ENCODE measurements around the gene TCEANC2. TPM values are rescaled to one million over a fixed set of nuclear protein-coding genes. Genes with fewer than 3 reads are reported as not detected.
A peak's percentile ranks its signal among the peaks of the same experiment; 100 is the strongest.

Gene TCEANC2
- total and polyA plus RNA-seq, 3 experiments from 2014 or later: 6.1 to 11.4 (median 10.9) TPM

DNA sequence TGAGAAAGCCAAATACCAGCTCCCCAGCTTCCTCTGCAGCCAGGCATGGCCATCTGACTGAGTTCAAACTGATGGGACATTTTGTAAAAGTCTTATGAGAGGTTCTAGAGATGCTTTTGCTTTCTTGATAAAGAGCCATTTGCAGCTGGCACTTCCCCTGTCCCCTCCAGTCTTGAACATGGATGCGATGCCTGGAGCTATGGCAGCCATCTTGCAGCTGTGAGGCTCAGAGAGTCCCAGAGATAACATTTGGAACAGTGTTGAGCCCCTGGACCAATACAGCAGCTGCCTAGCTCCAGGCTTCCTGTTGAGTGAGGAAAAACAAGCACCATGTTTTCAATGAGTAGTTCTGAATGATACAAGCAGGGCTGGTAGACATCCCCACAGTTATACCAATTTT, 85.6 kb downstream of the TCEANC2 start:
- H3K36me3 ChIP-seq (ENCODE audit: insufficient read depth, low read length): no peaks in the 10 kb centered on the region
- no peak overlapping the region for H3K4me3 ChIP-seq (ENCODE audit: low read length)
- H3K27ac ChIP-seq (ENCODE audit: low read depth, low read length): no peak overlapping the region
- H3K4me1 ChIP-seq (ENCODE audit: insufficient read depth, low read length): no peaks in the 10 kb centered on the region
- Mint-ChIP-seq H3K9me3 (no peaks in the 10 kb centered on the region), H3K27me3 (peaks cover 0 to 7% of the 10 kb centered on the region in 2 donors), H3K27ac (no peak overlapping the region), H3K4me1 (no peaks in the 10 kb centered on the region), H3K4me3 (no peak overlapping the region), H3K36me3 (no peaks in the 10 kb centered on the region)
- DNase-seq: no peak
- ChIA-PET POLR2A (no interaction called here), CTCF (interaction anchor here (1.8 kb wide), 1 partner anchor 350 kb away, joined by 4 read pairs; no protein-coding TSS in a partner anchor)
- H3K27me3 ChIP-seq (ENCODE audit: insufficient read depth, low read length, poor library complexity, severe bottlenecking): no peaks in the 10 kb centered on the region
- H3K9me3 ChIP-seq (ENCODE audit: low read length): no peaks in the 10 kb centered on the region

DNA sequence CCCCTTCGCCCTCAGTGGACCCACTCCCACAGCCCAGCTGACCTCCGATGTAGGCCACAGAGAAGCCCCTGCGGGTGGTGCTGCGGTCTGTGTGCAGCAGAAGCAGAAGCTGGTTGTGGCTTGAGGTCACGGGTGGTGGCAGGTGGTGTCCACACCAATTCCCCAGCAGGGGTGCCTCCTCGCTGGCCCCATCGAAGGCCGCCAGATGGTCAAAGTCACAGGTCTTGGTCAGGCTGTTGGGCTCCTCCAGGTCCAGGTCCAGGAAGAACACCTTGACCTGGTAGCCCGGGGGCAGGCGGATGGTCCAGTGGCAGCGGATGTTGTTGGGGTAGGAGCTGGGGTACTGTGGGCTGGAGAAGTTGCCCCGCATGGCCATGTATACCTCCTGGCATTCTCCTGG, 86.3 kb downstream of the TCEANC2 start:
- no peaks in the 10 kb centered on the region for H3K27me3 ChIP-seq (ENCODE audit: insufficient read depth, low read length, poor library complexity, severe bottlenecking)
- H3K36me3 Mint-ChIP-seq: no peaks in the 10 kb centered on the region
- H3K9me3 ChIP-seq (ENCODE audit: low read length): no peaks in the 10 kb centered on the region
- no peak overlapping the region for H3K4me3 Mint-ChIP-seq
- H3K27me3 Mint-ChIP-seq: peaks cover 0 to 7% of the 10 kb centered on the region in 2 donors
- H3K4me3 ChIP-seq (ENCODE audit: low read length): no peak overlapping the region
- no peaks in the 10 kb centered on the region for H3K4me1 Mint-ChIP-seq
- H3K27ac Mint-ChIP-seq: no peak overlapping the region
- no peaks in the 10 kb centered on the region for H3K4me1 ChIP-seq (ENCODE audit: insufficient read depth, low read length)
- H3K36me3 ChIP-seq (ENCODE audit: insufficient read depth, low read length): no peaks in the 10 kb centered on the region
- DNase-seq: no peak
- no peak overlapping the region for H3K27ac ChIP-seq (ENCODE audit: low read depth, low read length)
- POLR2A ChIA-PET: no interaction called here
- no peaks in the 10 kb centered on the region for H3K9me3 Mint-ChIP-seq
- CTCF ChIA-PET: no interaction called here

- CTCF ChIA-PET: interaction anchor here (0.5 kb wide), 1 partner anchor 1059 kb away, joined by 3 read pairs; no protein-coding TSS in a partner anchor
Observed at GRCh38 chr1:54142146-54142900, 88.9 kb downstream of the TCEANC2 start.

DNA sequence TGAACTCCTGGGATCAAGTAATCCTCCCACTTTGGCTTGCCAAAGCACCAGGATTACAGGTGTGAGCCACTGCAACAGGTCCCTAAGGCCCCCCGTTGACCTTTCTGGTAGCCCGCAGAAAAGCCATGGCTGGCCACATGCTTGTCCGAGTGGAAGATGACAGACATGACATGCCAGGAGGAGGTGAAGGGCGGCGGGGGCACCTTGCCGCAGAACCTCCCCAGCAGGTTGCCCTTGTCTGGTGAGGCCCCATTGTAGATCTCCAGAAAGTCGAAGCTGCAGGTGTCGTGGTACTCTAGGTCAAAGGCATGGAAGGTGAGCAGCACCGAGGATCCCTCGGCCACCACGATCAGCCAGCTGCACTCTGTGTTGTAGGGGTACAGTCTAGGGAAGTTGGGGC, 91.0 kb downstream of the TCEANC2 start:
- no peaks in the 10 kb centered on the region for H3K36me3 Mint-ChIP-seq
- no peak overlapping the region for H3K27ac ChIP-seq (ENCODE audit: low read depth, low read length)
- H3K4me1 Mint-ChIP-seq: no peaks in the 10 kb centered on the region
- CTCF ChIA-PET: no interaction called here
- H3K4me3 ChIP-seq (ENCODE audit: low read length): no peak overlapping the region
- no peak overlapping the region for H3K4me3 Mint-ChIP-seq
- no peaks in the 10 kb centered on the region for H3K27me3 ChIP-seq (ENCODE audit: insufficient read depth, low read length, poor library complexity, severe bottlenecking)
- no peak overlapping the region for H3K27ac Mint-ChIP-seq
- POLR2A ChIA-PET: no interaction called here
- H3K36me3 ChIP-seq (ENCODE audit: insufficient read depth, low read length): no peaks in the 10 kb centered on the region
- no peaks in the 10 kb centered on the region for H3K4me1 ChIP-seq (ENCODE audit: insufficient read depth, low read length)
- DNase-seq: no peak
- H3K27me3 Mint-ChIP-seq: no peaks in the 10 kb centered on the region
- H3K9me3 Mint-ChIP-seq: no peaks in the 10 kb centered on the region
- H3K9me3 ChIP-seq (ENCODE audit: low read length): no peaks in the 10 kb centered on the region

More at GRCh38 chr1:54142146-54142900, 88.9 kb downstream of the TCEANC2 start:
- peak overlapping the region in 1 of 8 donors; percentile 17 for H3K27ac Mint-ChIP-seq
- no peaks in the 10 kb centered on the region for H3K27me3 Mint-ChIP-seq
- no peaks in the 10 kb centered on the region for H3K9me3 Mint-ChIP-seq
- no peaks in the 10 kb centered on the region for H3K36me3 Mint-ChIP-seq
- no peaks in the 10 kb centered on the region for H3K4me1 Mint-ChIP-seq
- no peak overlapping the region for H3K4me3 ChIP-seq (ENCODE audit: low read length)
- H3K9me3 ChIP-seq (ENCODE audit: low read length): no peaks in the 10 kb centered on the region
- no peak overlapping the region for H3K4me3 Mint-ChIP-seq
- POLR2A ChIA-PET: no interaction called here
- DNase-seq: no peak
- no peaks in the 10 kb centered on the region for H3K27me3 ChIP-seq (ENCODE audit: insufficient read depth, low read length, poor library complexity, severe bottlenecking)
- no peaks in the 10 kb centered on the region for H3K4me1 ChIP-seq (ENCODE audit: insufficient read depth, low read length)
- no peaks in the 10 kb centered on the region for H3K36me3 ChIP-seq (ENCODE audit: insufficient read depth, low read length)
- H3K27ac ChIP-seq (ENCODE audit: low read depth, low read length): no peak overlapping the region

DNA sequence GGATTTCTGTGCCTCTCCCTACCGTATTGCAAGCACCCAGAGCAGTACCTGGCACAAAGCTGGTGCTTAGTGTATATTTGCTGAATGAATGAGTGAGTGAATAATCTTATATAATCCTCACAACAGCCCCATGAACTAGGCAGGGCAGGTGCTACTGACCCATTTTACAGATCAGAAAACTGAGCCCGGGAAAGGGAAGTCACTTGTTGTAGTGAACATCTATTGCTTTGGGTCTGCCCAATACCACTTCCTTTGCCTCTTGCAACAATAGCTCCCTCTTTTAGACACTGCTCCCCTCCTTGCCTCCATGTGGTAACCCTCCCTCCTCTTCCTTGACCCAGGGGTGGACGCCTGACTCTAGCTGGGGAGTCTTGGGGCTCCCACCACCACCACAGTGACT, 96.3 kb downstream of the TCEANC2 start:
- POLR2A ChIA-PET: no interaction called here
- Histone ChIP-seq H3K27me3 (ENCODE audit: insufficient read depth, low read length, poor library complexity, severe bottlenecking) (no peaks in the 10 kb centered on the region), H3K9me3 (ENCODE audit: low read length) (no peaks in the 10 kb centered on the region), H3K4me1 (ENCODE audit: insufficient read depth, low read length) (no peaks in the 10 kb centered on the region), H3K27ac (ENCODE audit: low read depth, low read length) (no peak overlapping the region), H3K4me3 (ENCODE audit: low read length) (no peak overlapping the region), H3K36me3 (ENCODE audit: insufficient read depth, low read length) (no peaks in the 10 kb centered on the region)
- Mint-ChIP-seq H3K4me1 (no peaks in the 10 kb centered on the region), H3K27ac (peak overlapping the region in 1 of 8 donors; percentile 29), H3K36me3 (no peaks in the 10 kb centered on the region), H3K27me3 (peaks cover 0 to 2% of the 10 kb centered on the region in 2 donors), H3K4me3 (no peak overlapping the region), H3K9me3 (no peaks in the 10 kb centered on the region)
- DNase-seq: no peak
- CTCF ChIA-PET: no interaction called here

GRCh38 chr1:54151013-54151412, 97.6 kb downstream of the TCEANC2 start:
- H3K4me3 Mint-ChIP-seq: no peak overlapping the region
- H3K4me1 ChIP-seq (ENCODE audit: insufficient read depth, low read length): no peaks in the 10 kb centered on the region
- no peaks in the 10 kb centered on the region for H3K27me3 ChIP-seq (ENCODE audit: insufficient read depth, low read length, poor library complexity, severe bottlenecking)
- H3K9me3 ChIP-seq (ENCODE audit: low read length): no peaks in the 10 kb centered on the region
- H3K36me3 ChIP-seq (ENCODE audit: insufficient read depth, low read length): no peaks in the 10 kb centered on the region
- no peak overlapping the region for H3K27ac Mint-ChIP-seq
- no peak overlapping the region for H3K4me3 ChIP-seq (ENCODE audit: low read length)
- ChIA-PET CTCF (no interaction called here), POLR2A (no interaction called here)
- DNase-seq: no peak
- H3K36me3 Mint-ChIP-seq: no peaks in the 10 kb centered on the region
- H3K27ac ChIP-seq (ENCODE audit: low read depth, low read length): no peak overlapping the region
- no peaks in the 10 kb centered on the region for H3K4me1 Mint-ChIP-seq
- H3K9me3 Mint-ChIP-seq: no peaks in the 10 kb centered on the region
- H3K27me3 Mint-ChIP-seq: peaks cover 0 to 3% of the 10 kb centered on the region in 2 donors

DNA sequence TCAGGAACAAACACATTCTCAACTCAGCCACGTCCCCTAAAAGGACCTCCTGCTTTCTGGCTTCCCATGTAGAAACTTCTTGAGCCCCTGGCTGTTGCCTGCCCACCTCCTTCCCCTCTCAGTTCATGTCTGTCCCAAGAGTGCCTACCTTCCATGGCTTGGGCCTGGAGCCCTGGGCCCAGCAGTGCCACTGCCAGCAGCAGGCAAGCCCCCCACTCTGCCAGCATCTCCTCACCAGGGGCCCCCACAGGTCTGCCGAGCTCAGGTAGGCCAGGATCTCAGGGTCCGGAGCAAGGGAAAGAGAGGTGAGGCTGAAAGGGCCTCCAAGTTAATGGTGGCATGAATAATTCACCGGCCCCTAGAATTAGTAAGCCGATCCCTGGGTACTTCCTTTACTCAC, 99.3 kb downstream of the TCEANC2 start, which contains the start of gene CDCP2:
Gene CDCP2 (minus strand): TSS at position 305 of the 400 bp plus-strand sequence. CDS start 78 bp downstream, at position 227.
- Histone ChIP-seq H3K4me1 (ENCODE audit: insufficient read depth, low read length) (no peaks in the 10 kb centered on the region), H3K36me3 (ENCODE audit: insufficient read depth, low read length) (no peaks in the 10 kb centered on the region), H3K9me3 (ENCODE audit: low read length) (no peaks in the 10 kb centered on the region), H3K27me3 (ENCODE audit: insufficient read depth, low read length, poor library complexity, severe bottlenecking) (no peaks in the 10 kb centered on the region), H3K4me3 (ENCODE audit: low read length) (no peak within 1 kb of the TSS), H3K27ac (ENCODE audit: low read depth, low read length) (no peak within 1 kb of the TSS)
- Mint-ChIP-seq H3K4me1 (no peaks in the 10 kb centered on the region), H3K4me3 (no peak within 1 kb of the TSS), H3K36me3 (no peaks in the 10 kb centered on the region), H3K27ac (no peak within 1 kb of the TSS), H3K9me3 (no peaks in the 10 kb centered on the region), H3K27me3 (peaks cover 0 to 5% of the 10 kb centered on the region in 2 donors)
- POLR2A ChIA-PET: no interaction called here
- CTCF ChIA-PET: no interaction called here
- no peak for DNase-seq

GRCh38 chr1:54153535-54154439, 100.4 kb downstream of the TCEANC2 start:
- no peak overlapping the region for H3K4me3 Mint-ChIP-seq
- ChIA-PET CTCF (no interaction called here), POLR2A (no interaction called here)
- Histone ChIP-seq H3K4me3 (ENCODE audit: low read length) (no peak overlapping the region), H3K27ac (ENCODE audit: low read depth, low read length) (no peak overlapping the region), H3K4me1 (ENCODE audit: insufficient read depth, low read length) (no peaks in the 10 kb centered on the region), H3K27me3 (ENCODE audit: insufficient read depth, low read length, poor library complexity, severe bottlenecking) (no peaks in the 10 kb centered on the region), H3K36me3 (ENCODE audit: insufficient read depth, low read length) (no peaks in the 10 kb centered on the region), H3K9me3 (ENCODE audit: low read length) (no peaks in the 10 kb centered on the region)
- H3K36me3 Mint-ChIP-seq: no peaks in the 10 kb centered on the region
- DNase-seq: peak in 1 of 5 donors; percentile 23
- H3K27ac Mint-ChIP-seq: no peak overlapping the region
- H3K27me3 Mint-ChIP-seq: peaks cover 0 to 5% of the 10 kb centered on the region in 2 donors
- H3K9me3 Mint-ChIP-seq: no peaks in the 10 kb centered on the region
- no peaks in the 10 kb centered on the region for H3K4me1 Mint-ChIP-seq

Data from CD8-positive, alpha-beta memory T cell (primary cell).